ENCODE results near the gene ZNF12.
"Not testable (repeated sequence)": the region's sequence is repeated elsewhere in the genome, so short reads cannot be mapped to it uniquely, and the experiment has no call there.

Gene ZNF12

DNA sequence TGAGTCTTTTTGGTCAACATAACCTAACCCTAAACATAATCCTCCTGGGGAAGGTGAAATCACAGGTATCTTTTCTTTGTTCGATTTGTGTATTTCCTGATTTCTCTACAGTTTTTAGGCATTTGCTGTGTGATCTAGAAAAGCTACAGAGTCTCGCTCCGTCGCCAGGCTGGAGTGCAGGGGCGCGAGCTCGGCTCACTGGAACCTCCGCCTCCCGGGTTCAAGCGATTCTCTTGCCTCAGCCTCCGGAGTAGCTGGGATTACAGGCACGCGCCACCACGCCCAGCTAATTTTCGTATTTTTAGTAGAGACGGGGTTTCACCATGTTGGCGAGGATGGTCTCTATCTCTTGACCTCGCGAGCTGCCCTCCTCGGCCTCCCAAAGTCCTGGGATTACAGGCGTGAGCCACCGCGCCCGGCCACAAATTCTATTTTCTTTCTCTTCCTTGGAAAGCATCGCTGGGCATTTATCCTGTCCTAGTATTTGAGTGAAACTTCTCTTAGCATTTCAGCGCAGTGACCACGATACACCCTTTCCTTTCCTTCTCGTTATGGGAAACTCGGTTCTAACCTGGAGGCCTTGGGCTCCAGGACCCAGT is 22.2 kb upstream of the ZNF12 start:
- Histone ChIP-seq H4K12ac (ENCODE audit: low read depth, low read length) (peak overlapping the region; percentile 22), H3K14ac (ENCODE audit: low read length) (peak overlapping the region; percentile 2), H4K8ac (ENCODE audit: low read depth, low read length) (peak overlapping the region; percentile 98), H3K36me3 (ENCODE audit: control insufficient read depth in 1 of 2, insufficient read depth in 2 of 2, low read length in 2 of 2) (peaks cover 9 to 12% of the 10 kb centered on the region in 2 experiments), H3K4me2 (ENCODE audit: low read length) (peak overlapping the region; percentile 81), H3K4me3 (ENCODE audit: low read depth, low read length) (peak overlapping the region; percentile 60), H2AFZ (ENCODE audit: insufficient read depth, low read length, poor library complexity) (peak overlapping the region; percentile 87), H4K91ac (ENCODE audit: low read depth, low read length) (peak overlapping the region; percentile 22)
- not testable (repeated sequence) for H3K27ac ChIP-seq (ENCODE audit: low read depth, low read length); H2AK5ac ChIP-seq (ENCODE audit: low read length); H3K9me3 ChIP-seq (ENCODE audit: insufficient read depth, low read depth, low read length); H3K23ac ChIP-seq (ENCODE audit: low read length); H3K18ac ChIP-seq (ENCODE audit: low read length); H3K27me3 ChIP-seq (ENCODE audit: insufficient read depth, low read length); H3K79me1 ChIP-seq (ENCODE audit: low read length); H3K4ac ChIP-seq (ENCODE audit: low read depth, low read length); H2BK12ac ChIP-seq (ENCODE audit: low read length); H3K79me2 ChIP-seq (ENCODE audit: control insufficient read depth, insufficient read depth, low read length, poor library complexity); DNase-seq; H2BK120ac ChIP-seq (ENCODE audit: insufficient read depth, low read length, poor library complexity); H3K9ac ChIP-seq (ENCODE audit: low read length); H3K4me1 ChIP-seq (ENCODE audit: control insufficient read depth in 1 of 2, insufficient read depth in 2 of 2, low read length in 2 of 2); H2BK5ac ChIP-seq (ENCODE audit: low read depth, low read length, poor library complexity)
- no CpG with 5 or more reads among the region's 29 CpGs for WGBS (ENCODE audit: extremely low coverage, insufficient coverage, insufficient read length)

DNA sequence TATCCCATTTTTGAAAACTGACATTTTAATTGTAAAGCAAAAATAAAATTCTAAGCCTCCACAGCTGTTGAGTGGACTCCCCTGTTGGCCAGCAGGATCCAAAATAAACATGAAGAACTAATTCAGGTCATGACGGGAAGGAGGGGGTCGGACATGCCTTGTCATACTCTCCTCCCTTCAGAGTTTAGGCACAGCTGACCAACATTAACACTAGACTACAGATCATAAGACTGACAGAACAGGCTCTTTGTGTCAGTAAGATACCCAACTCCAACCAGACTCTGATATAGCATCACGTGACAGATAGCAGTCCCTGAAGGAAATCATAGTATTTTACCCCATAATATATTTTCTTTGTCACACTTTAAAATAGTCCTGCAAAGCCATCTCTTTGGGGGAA is 20.9 kb upstream of the ZNF12 start:
- no peak for DNase-seq
- H3K23ac ChIP-seq (ENCODE audit: low read length): no peak overlapping the region
- no peak overlapping the region for H3K9ac ChIP-seq (ENCODE audit: low read length)
- no peak overlapping the region for H2AK5ac ChIP-seq (ENCODE audit: low read length)
- no peak overlapping the region for H3K27ac ChIP-seq (ENCODE audit: low read depth, low read length)
- H3K4me1 ChIP-seq (ENCODE audit: control insufficient read depth in 1 of 2, insufficient read depth in 2 of 2, low read length in 2 of 2): peaks cover 0 to 2% of the 10 kb centered on the region in 2 experiments
- peaks cover 4% of the 10 kb centered on the region for H3K79me1 ChIP-seq (ENCODE audit: low read length)
- H2BK12ac ChIP-seq (ENCODE audit: low read length): no peak overlapping the region
- H3K9me3 ChIP-seq (ENCODE audit: insufficient read depth, low read depth, low read length): peaks cover 2% of the 10 kb centered on the region
- no peak overlapping the region for H3K4ac ChIP-seq (ENCODE audit: low read depth, low read length)
- H2BK5ac ChIP-seq (ENCODE audit: low read depth, low read length, poor library complexity): no peak overlapping the region
- H4K8ac ChIP-seq (ENCODE audit: low read depth, low read length): no peak overlapping the region
- no peak overlapping the region for H3K4me2 ChIP-seq (ENCODE audit: low read length)
- no peak overlapping the region for H3K4me3 ChIP-seq (ENCODE audit: low read depth, low read length)
- H2AFZ ChIP-seq (ENCODE audit: insufficient read depth, low read length, poor library complexity): no peak overlapping the region
- no peak overlapping the region for H2BK120ac ChIP-seq (ENCODE audit: insufficient read depth, low read length, poor library complexity)
- no peak overlapping the region for H3K18ac ChIP-seq (ENCODE audit: low read length)
- H3K27me3 ChIP-seq (ENCODE audit: insufficient read depth, low read length): no peaks in the 10 kb centered on the region
- WGBS (ENCODE audit: extremely low coverage, insufficient coverage, insufficient read length): no CpG with 5 or more reads among the region's 3 CpGs
- no peak overlapping the region for H4K12ac ChIP-seq (ENCODE audit: low read depth, low read length)
- H3K14ac ChIP-seq (ENCODE audit: low read length): no peak overlapping the region
- H4K91ac ChIP-seq (ENCODE audit: low read depth, low read length): no peak overlapping the region
- peaks cover 4 to 6% of the 10 kb centered on the region in 2 experiments for H3K36me3 ChIP-seq (ENCODE audit: control insufficient read depth in 1 of 2, insufficient read depth in 2 of 2, low read length in 2 of 2)
- peaks cover 6% of the 10 kb centered on the region for H3K79me2 ChIP-seq (ENCODE audit: control insufficient read depth, insufficient read depth, low read length, poor library complexity)

DNA sequence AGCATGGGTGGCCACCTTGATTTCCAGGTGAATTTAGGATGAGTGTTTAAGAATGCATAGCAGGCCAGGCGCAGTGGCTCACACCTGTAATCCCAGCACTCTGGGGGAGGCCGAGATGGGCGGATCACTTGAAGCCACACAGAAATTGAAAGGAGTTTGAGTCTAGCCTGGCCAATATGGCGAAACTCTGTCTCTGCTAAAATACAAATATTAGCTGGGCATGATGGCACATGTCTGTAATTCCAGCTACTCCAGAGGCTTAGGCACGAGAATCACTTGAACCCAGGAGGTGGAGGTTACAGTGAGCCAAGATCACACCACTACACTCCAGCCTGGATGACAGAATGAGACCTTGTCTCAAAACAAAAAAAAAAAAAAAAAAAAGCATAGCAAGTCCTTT is 19.6 kb upstream of the ZNF12 start:
- not testable (repeated sequence) for H3K79me2 ChIP-seq (ENCODE audit: control insufficient read depth, insufficient read depth, low read length, poor library complexity); H3K18ac ChIP-seq (ENCODE audit: low read length); H3K4me3 ChIP-seq (ENCODE audit: low read depth, low read length); H3K4ac ChIP-seq (ENCODE audit: low read depth, low read length); H2BK12ac ChIP-seq (ENCODE audit: low read length); H4K91ac ChIP-seq (ENCODE audit: low read depth, low read length); H3K36me3 ChIP-seq (ENCODE audit: control insufficient read depth in 1 of 2, insufficient read depth in 2 of 2, low read length in 2 of 2); DNase-seq; H4K12ac ChIP-seq (ENCODE audit: low read depth, low read length); H2AFZ ChIP-seq (ENCODE audit: insufficient read depth, low read length, poor library complexity); H3K9ac ChIP-seq (ENCODE audit: low read length); H3K9me3 ChIP-seq (ENCODE audit: insufficient read depth, low read depth, low read length); H3K14ac ChIP-seq (ENCODE audit: low read length); H2BK5ac ChIP-seq (ENCODE audit: low read depth, low read length, poor library complexity); H4K8ac ChIP-seq (ENCODE audit: low read depth, low read length); H3K27me3 ChIP-seq (ENCODE audit: insufficient read depth, low read length); H3K79me1 ChIP-seq (ENCODE audit: low read length); H3K4me2 ChIP-seq (ENCODE audit: low read length); H3K4me1 ChIP-seq (ENCODE audit: control insufficient read depth in 1 of 2, insufficient read depth in 2 of 2, low read length in 2 of 2); H2AK5ac ChIP-seq (ENCODE audit: low read length); H3K27ac ChIP-seq (ENCODE audit: low read depth, low read length); H3K23ac ChIP-seq (ENCODE audit: low read length); H2BK120ac ChIP-seq (ENCODE audit: insufficient read depth, low read length, poor library complexity)
- WGBS (ENCODE audit: extremely low coverage, insufficient coverage, insufficient read length): no CpG with 5 or more reads among the region's 5 CpGs

DNA sequence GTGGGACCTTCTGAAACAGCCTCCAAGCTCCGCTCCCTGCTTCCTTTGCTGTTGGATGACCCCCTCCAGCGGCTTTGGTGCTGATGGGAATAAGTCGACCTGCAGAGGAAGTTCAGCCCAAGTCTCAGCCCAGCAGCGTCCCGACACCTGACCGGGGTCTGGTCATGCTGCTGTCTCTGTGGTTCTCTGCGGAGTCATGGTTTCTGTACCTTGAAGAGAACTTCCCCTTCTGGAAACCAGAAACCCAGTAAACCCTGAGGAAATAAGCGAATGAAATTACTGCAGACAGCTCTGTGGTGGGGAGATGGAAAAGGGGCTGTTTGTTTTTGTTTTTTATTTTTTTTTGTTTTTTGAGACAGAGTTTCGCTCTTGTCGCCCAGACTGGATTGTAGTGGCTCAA is 18.3 kb upstream of the ZNF12 start:
- Histone ChIP-seq H3K36me3 (ENCODE audit: control insufficient read depth in 1 of 2, insufficient read depth in 2 of 2, low read length in 2 of 2) (no peaks in the 10 kb centered on the region), H2AK5ac (ENCODE audit: low read length) (no peak overlapping the region), H3K4me3 (ENCODE audit: low read depth, low read length) (no peak overlapping the region), H3K23ac (ENCODE audit: low read length) (no peak overlapping the region), H3K27ac (ENCODE audit: low read depth, low read length) (no peak overlapping the region), H3K27me3 (ENCODE audit: insufficient read depth, low read length) (no peaks in the 10 kb centered on the region), H3K4ac (ENCODE audit: low read depth, low read length) (no peak overlapping the region), H4K8ac (ENCODE audit: low read depth, low read length) (no peak overlapping the region), H3K4me1 (ENCODE audit: control insufficient read depth in 1 of 2, insufficient read depth in 2 of 2, low read length in 2 of 2) (peaks cover 0 to 2% of the 10 kb centered on the region in 2 experiments), H3K79me2 (ENCODE audit: control insufficient read depth, insufficient read depth, low read length, poor library complexity) (peaks cover 4% of the 10 kb centered on the region), H4K91ac (ENCODE audit: low read depth, low read length) (no peak overlapping the region), H2BK12ac (ENCODE audit: low read length) (no peak overlapping the region), H2AFZ (ENCODE audit: insufficient read depth, low read length, poor library complexity) (no peak overlapping the region), H2BK5ac (ENCODE audit: low read depth, low read length, poor library complexity) (no peak overlapping the region), H3K79me1 (ENCODE audit: low read length) (peaks cover 4% of the 10 kb centered on the region), H4K12ac (ENCODE audit: low read depth, low read length) (no peak overlapping the region), H3K18ac (ENCODE audit: low read length) (no peak overlapping the region), H3K9me3 (ENCODE audit: insufficient read depth, low read depth, low read length) (peaks cover 2% of the 10 kb centered on the region), H3K14ac (ENCODE audit: low read length) (no peak overlapping the region), H3K4me2 (ENCODE audit: low read length) (no peak overlapping the region), H2BK120ac (ENCODE audit: insufficient read depth, low read length, poor library complexity) (no peak overlapping the region), H3K9ac (ENCODE audit: low read length) (no peak overlapping the region)
- DNase-seq: no peak
- no CpG with 5 or more reads among the region's 10 CpGs for WGBS (ENCODE audit: extremely low coverage, insufficient coverage, insufficient read length)

All from trophoblast cell (in vitro differentiated cells and primary cell).